Measurements from ENCODE around the gene QPCT.

QPCT gene

DNA sequence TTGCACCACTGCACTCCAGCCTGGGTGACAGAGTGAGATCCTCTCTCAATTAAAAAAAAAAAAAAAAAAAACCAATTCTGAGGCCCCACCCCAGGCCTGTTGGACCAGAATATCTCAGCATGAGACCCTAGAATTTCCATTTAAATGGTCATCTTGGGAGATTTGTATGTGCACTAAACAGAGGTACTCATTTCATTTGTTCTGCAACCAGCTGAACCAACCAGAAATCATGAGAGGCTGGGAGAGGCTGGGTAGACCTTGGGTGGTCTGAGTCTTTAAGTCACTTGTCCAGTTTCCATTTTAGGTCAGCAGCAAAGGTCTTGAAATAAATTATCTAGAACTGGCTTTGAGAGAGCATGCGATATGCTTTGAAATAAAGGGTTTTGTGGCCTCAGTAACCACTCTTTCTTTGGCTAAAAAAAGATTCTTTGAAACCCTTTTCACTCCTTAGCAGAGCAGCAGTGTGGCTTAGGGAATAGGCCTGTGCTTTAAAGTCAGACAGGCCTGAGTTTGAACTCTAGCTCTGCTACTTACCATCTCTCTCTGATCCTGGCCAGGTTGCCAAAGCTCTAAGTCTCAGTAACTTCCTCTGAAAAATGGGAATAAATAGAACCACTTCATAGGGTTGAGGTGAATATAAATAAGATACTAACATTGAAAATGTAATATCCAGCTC lies 52.6 kb downstream of the QPCT start:
- TF ChIP-seq, protein P1, sequence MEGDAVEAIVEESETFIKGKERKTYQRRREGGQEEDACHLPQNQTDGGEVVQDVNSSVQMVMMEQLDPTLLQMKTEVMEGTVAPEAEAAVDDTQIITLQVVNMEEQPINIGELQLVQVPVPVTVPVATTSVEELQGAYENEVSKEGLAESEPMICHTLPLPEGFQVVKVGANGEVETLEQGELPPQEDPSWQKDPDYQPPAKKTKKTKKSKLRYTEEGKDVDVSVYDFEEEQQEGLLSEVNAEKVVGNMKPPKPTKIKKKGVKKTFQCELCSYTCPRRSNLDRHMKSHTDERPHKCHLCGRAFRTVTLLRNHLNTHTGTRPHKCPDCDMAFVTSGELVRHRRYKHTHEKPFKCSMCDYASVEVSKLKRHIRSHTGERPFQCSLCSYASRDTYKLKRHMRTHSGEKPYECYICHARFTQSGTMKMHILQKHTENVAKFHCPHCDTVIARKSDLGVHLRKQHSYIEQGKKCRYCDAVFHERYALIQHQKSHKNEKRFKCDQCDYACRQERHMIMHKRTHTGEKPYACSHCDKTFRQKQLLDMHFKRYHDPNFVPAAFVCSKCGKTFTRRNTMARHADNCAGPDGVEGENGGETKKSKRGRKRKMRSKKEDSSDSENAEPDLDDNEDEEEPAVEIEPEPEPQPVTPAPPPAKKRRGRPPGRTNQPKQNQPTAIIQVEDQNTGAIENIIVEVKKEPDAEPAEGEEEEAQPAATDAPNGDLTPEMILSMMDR (IDR thresholded peaks at IDR 0.05), result no peak

GRCh38 chr2:37398990-37399389 lies 54.6 kb downstream of the QPCT start:
- no peak overlapping the region for H2AFZ ChIP-seq
- TF ChIP-seq, protein P1 (IDR thresholded peaks at IDR 0.05), result no peak

More for the DNA sequence above, 52.6 kb downstream of the QPCT start:
- Histone ChIP-seq H2AFZ (no peak overlapping the region), H3K4me3 (ENCODE audit: low read depth, low read length) (no peak overlapping the region), H3K4me2 (ENCODE audit: low read length) (no peak overlapping the region), H3K9me3 (ENCODE audit: control insufficient read depth, low read length) (no peaks in the 10 kb centered on the region), H3K4me1 (no peaks in the 10 kb centered on the region), H3K79me2 (no peaks in the 10 kb centered on the region), H3K27me3 (ENCODE audit: control insufficient read depth, insufficient read depth, low read length) (no peaks in the 10 kb centered on the region), H3K9ac (no peak overlapping the region), H3K36me3 (ENCODE audit: control insufficient read depth, insufficient read depth, low read length) (no peaks in the 10 kb centered on the region), H3K27ac (no peak overlapping the region)

DNA sequence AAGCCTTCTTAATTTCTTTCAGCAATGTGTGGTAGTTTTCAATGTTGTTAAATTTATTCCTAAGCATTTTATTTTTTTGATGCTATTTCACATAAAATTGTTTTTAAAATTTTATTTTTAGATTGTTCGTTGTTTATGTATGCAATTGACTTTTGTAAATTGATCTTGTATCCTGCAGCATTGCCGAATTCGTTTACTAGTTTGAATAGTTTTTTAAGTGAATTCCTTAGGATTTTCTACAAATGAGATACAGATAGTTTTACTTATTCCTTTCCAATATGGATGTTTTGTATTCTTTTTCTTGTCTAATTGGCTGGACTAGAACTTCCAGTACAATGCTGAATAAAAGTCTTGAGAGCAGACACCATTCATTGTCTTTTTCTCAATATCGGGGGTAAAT lies 55.6 kb downstream of the QPCT start:
- Histone ChIP-seq H2AFZ (no peak overlapping the region), H3K27ac (no peak overlapping the region), H3K9me3 (ENCODE audit: control insufficient read depth, low read length) (no peaks in the 10 kb centered on the region), H3K79me2 (no peaks in the 10 kb centered on the region), H3K4me1 (no peaks in the 10 kb centered on the region), H3K36me3 (ENCODE audit: control insufficient read depth, insufficient read depth, low read length) (no peaks in the 10 kb centered on the region), H3K9ac (no peak overlapping the region), H3K4me2 (ENCODE audit: low read length) (no peak overlapping the region), H3K4me3 (ENCODE audit: low read depth, low read length) (no peak overlapping the region), H3K27me3 (ENCODE audit: control insufficient read depth, insufficient read depth, low read length) (no peaks in the 10 kb centered on the region)
- TF ChIP-seq, protein P1 (IDR thresholded peaks at IDR 0.05), result no peak

More at GRCh38 chr2:37398990-37399389, 54.6 kb downstream of the QPCT start:
- Histone ChIP-seq H3K9me3 (ENCODE audit: control insufficient read depth, low read length) (no peaks in the 10 kb centered on the region), H3K27me3 (ENCODE audit: control insufficient read depth, insufficient read depth, low read length) (no peaks in the 10 kb centered on the region), H3K36me3 (ENCODE audit: control insufficient read depth, insufficient read depth, low read length) (no peaks in the 10 kb centered on the region), H3K4me2 (ENCODE audit: low read length) (no peak overlapping the region), H3K9ac (no peak overlapping the region), H3K4me1 (no peaks in the 10 kb centered on the region), H3K79me2 (no peaks in the 10 kb centered on the region), H3K27ac (no peak overlapping the region), H3K4me3 (ENCODE audit: low read depth, low read length) (no peak overlapping the region)

DNA sequence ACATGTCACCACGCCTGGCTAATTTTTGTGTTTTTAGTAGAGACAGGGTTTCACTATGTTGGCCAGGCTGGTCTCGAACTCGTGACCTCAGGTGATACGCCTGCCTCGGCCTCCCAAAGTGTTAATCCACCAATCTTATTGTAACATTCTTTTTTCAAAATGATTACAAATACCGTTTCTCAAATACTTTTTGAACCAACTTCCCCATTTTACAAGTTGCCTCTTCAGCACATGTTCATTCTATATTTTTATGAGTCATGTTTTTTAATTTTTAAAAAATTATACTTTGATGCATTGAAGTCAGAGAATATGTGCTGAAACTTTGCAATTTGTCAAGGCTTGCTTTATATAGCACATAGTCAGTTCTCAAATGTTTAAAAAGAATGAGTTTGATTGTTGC lies 58.2 kb downstream of the QPCT start:
- H3K36me3 ChIP-seq (ENCODE audit: control insufficient read depth, insufficient read depth, low read length), result no peaks in the 10 kb centered on the region
- H3K4me1 ChIP-seq, result no peaks in the 10 kb centered on the region
- no peak overlapping the region for H2AFZ ChIP-seq
- TF ChIP-seq, protein P1 (IDR thresholded peaks at IDR 0.05), result no peak
- H3K4me3 ChIP-seq (ENCODE audit: low read depth, low read length), result no peak overlapping the region
- H3K9me3 ChIP-seq (ENCODE audit: control insufficient read depth, low read length), result no peaks in the 10 kb centered on the region
- no peak overlapping the region for H3K27ac ChIP-seq
- no peak overlapping the region for H3K4me2 ChIP-seq (ENCODE audit: low read length)
- H3K79me2 ChIP-seq, result no peaks in the 10 kb centered on the region
- no peak overlapping the region for H3K9ac ChIP-seq
- H3K27me3 ChIP-seq (ENCODE audit: control insufficient read depth, insufficient read depth, low read length), result no peaks in the 10 kb centered on the region

DNA sequence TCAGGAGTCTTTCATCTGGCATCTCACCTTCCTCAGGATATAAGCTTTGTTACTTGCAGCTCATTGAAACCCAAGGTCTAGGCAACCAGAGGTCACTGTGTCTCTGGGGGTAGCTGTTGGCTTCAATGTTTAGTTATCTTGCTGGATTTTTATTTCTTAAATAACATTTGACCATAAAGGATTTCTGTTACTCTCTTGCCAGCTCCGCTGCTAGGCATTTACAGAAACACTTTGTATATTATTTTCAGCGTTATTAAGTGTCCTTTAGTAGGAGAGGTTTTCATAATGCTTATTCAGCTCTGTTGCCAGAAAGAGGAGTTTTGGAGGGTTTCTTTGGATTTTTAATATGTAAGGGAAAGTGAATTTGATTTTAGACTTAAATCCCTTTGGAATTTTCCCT lies 61.4 kb downstream of the QPCT start:
- Histone ChIP-seq H3K27me3 (ENCODE audit: control insufficient read depth, insufficient read depth, low read length) (no peaks in the 10 kb centered on the region), H3K27ac (no peak overlapping the region), H3K79me2 (no peaks in the 10 kb centered on the region), H3K4me2 (ENCODE audit: low read length) (no peak overlapping the region), H3K9me3 (ENCODE audit: control insufficient read depth, low read length) (no peaks in the 10 kb centered on the region), H3K9ac (no peak overlapping the region), H2AFZ (no peak overlapping the region), H3K36me3 (ENCODE audit: control insufficient read depth, insufficient read depth, low read length) (no peaks in the 10 kb centered on the region), H3K4me1 (no peaks in the 10 kb centered on the region), H3K4me3 (ENCODE audit: low read depth, low read length) (no peak overlapping the region)
- TF ChIP-seq, protein P1 (IDR thresholded peaks at IDR 0.05), result no peak
